ENCODE measurements around the gene STARD7. TPM values are rescaled to one million over a fixed set of nuclear protein-coding genes. Genes with fewer than 3 reads are reported as not detected.

STARD7 gene
- total RNA-seq, 2 donors from 2014 or later: 93.1 to 141 TPM

GRCh38 chr2:96195410-96196066, 13.1 kb downstream of the STARD7 start:
- DNase-seq (ENCODE audit: low spot score): no peak
- H3K27ac ChIP-seq: no peak overlapping the region
- H3K4me3 ChIP-seq: no peak overlapping the region
- no peak for TF ChIP-seq POLR2A (IDR thresholded peaks at IDR 0.05)
- no peak for TF ChIP-seq CTCF (IDR thresholded peaks at IDR 0.05)
- no peak for TF ChIP-seq POLR2AphosphoS5 (IDR thresholded peaks at IDR 0.05)
- intact Hi-C loops (cut with DNase I): no loop called here
- H3K27me3 ChIP-seq (replicated peaks; ENCODE audit: insufficient read depth): no peaks in the 10 kb centered on the region
- WGBS: 75% methylated on average over 10 of the region's 10 CpGs
- no peaks in the 10 kb centered on the region for H3K9me3 ChIP-seq
- no peaks in the 10 kb centered on the region for H3K4me1 ChIP-seq (replicated peaks)
- H3K36me3 ChIP-seq: peaks cover 8 to 9% of the 10 kb centered on the region in 2 donors

GRCh38 chr2:96191937-96192670, 16.5 kb downstream of the STARD7 start:
- Histone ChIP-seq H3K27me3 (replicated peaks; ENCODE audit: insufficient read depth) (no peaks in the 10 kb centered on the region), H3K9me3 (no peaks in the 10 kb centered on the region), H3K4me1 (replicated peaks) (no peaks in the 10 kb centered on the region), H3K36me3 (peaks cover 8 to 9% of the 10 kb centered on the region in 2 donors), H3K27ac (no peak overlapping the region), H3K4me3 (no peak overlapping the region)
- DNase-seq (ENCODE audit: low spot score): no peak
- WGBS: 92% methylated on average over 11 of the region's 11 CpGs
- intact Hi-C loops (cut with DNase I): no loop called here
- TF ChIP-seq CTCF (IDR thresholded peaks at IDR 0.05) (no peak), POLR2AphosphoS5 (IDR thresholded peaks at IDR 0.05) (no peak), POLR2A (IDR thresholded peaks at IDR 0.05) (no peak)

- WGBS: 87% methylated on average over 12 of the region's 12 CpGs
- Histone ChIP-seq H3K9me3 (no peaks in the 10 kb centered on the region), H3K4me3 (no peak overlapping the region), H3K27me3 (replicated peaks; ENCODE audit: insufficient read depth) (no peaks in the 10 kb centered on the region), H3K36me3 (peaks cover 8 to 21% of the 10 kb centered on the region in 2 donors), H3K4me1 (replicated peaks) (no peaks in the 10 kb centered on the region), H3K27ac (no peak overlapping the region)
- no peak for TF ChIP-seq POLR2A (IDR thresholded peaks at IDR 0.05)
- TF ChIP-seq POLR2AphosphoS5 (IDR thresholded peaks at IDR 0.05): no peak
- TF ChIP-seq CTCF (IDR thresholded peaks at IDR 0.05): no peak
- no peak for DNase-seq (ENCODE audit: low spot score)
- intact Hi-C loops (cut with DNase I): no loop called here
Measured at GRCh38 chr2:96188821-96189526, 19.7 kb downstream of the STARD7 start.

GRCh38 chr2:96186562-96186961, 22.1 kb downstream of the STARD7 start:
- Histone ChIP-seq H3K27me3 (replicated peaks; ENCODE audit: insufficient read depth) (no peaks in the 10 kb centered on the region), H3K4me3 (no peak overlapping the region), H3K9me3 (no peaks in the 10 kb centered on the region), H3K27ac (no peak overlapping the region), H3K36me3 (peaks cover 0 to 12% of the 10 kb centered on the region in 2 donors), H3K4me1 (replicated peaks) (no peaks in the 10 kb centered on the region)
- DNase-seq (ENCODE audit: low spot score): no peak
- 72% methylated on average over 5 of the region's 5 CpGs for WGBS
- TF ChIP-seq POLR2A (IDR thresholded peaks at IDR 0.05): no peak
- intact Hi-C loops (cut with DNase I): no loop called here

GRCh38 chr2:96185516-96185915, 23.1 kb downstream of the STARD7 start:
- WGBS: 63% methylated on average over 1 of the region's 1 CpG
- no peak for DNase-seq (ENCODE audit: low spot score)
- Histone ChIP-seq H3K36me3 (peaks cover 0 to 12% of the 10 kb centered on the region in 2 donors), H3K4me3 (no peak overlapping the region), H3K9me3 (no peaks in the 10 kb centered on the region), H3K27me3 (replicated peaks; ENCODE audit: insufficient read depth) (no peaks in the 10 kb centered on the region), H3K27ac (no peak overlapping the region), H3K4me1 (replicated peaks) (no peaks in the 10 kb centered on the region)
- TF ChIP-seq POLR2A (IDR thresholded peaks at IDR 0.05) (no peak), CTCF (IDR thresholded peaks at IDR 0.05) (no peak), POLR2AphosphoS5 (IDR thresholded peaks at IDR 0.05) (no peak)
- intact Hi-C loops (cut with DNase I): no loop called here
